Measurements from ENCODE around the gene EGFL8.

DNA sequence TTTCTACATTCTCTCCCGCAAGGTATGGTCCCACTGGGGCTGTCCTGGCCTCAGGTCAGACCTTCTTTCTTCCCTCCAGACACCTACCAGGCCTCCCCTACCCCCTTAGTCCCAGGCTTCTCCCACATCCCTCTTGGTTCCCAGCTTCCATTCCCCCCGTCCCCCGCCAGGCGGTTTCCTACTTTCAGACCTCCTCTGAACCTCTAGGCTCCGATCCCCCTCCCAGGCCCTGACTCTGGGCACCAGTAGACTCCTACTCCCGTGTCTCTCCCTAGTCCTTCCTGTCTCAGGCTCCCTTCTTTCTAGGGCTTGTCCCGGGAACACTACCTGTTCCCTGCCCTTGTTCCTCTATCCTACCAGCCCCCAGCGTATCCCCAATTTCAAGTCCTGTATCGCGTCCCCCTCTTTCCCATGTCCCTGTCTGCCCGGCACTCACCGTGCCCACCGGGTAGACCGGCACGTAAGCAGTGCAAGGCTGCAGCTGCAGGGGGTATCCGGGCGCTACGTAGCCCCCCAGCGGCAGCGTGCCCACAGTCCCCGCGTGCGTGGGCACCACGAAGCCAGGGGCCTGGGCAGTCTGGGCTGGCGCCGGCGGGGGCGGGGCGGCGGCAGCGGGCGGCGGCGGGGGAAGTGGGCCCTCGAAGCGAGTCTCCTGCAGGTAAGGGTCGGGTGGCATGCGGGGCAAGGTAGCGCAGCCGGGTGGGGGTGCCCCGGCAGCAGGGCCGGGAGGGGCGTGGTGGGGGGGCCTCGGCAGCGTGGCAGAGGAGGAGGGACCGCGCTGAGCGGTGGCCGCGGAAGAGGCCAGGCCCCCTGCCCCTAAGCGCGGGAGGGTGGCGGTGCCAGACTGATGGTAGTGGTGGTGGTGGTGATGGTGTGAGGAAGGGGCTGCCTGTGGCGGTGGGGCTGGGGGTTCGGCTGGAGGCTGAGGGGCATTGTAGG, 14.2 kb upstream of the EGFL8 start:
- TF ChIP-seq EZH2 (IDR thresholded peaks at IDR 0.05; ENCODE audit: insufficient read depth, poor library complexity, severe bottlenecking) (no peak), EZH2phosphoT487 (IDR thresholded peaks at IDR 0.05; ENCODE audit: insufficient read depth, low read depth) (no peak)
